ENCODE measurements around the gene RNF182.
"Not testable (repeated sequence)": the region's sequence is repeated elsewhere in the genome, so short reads cannot be mapped to it uniquely, and the experiment has no call there.

Gene RNF182

DNA sequence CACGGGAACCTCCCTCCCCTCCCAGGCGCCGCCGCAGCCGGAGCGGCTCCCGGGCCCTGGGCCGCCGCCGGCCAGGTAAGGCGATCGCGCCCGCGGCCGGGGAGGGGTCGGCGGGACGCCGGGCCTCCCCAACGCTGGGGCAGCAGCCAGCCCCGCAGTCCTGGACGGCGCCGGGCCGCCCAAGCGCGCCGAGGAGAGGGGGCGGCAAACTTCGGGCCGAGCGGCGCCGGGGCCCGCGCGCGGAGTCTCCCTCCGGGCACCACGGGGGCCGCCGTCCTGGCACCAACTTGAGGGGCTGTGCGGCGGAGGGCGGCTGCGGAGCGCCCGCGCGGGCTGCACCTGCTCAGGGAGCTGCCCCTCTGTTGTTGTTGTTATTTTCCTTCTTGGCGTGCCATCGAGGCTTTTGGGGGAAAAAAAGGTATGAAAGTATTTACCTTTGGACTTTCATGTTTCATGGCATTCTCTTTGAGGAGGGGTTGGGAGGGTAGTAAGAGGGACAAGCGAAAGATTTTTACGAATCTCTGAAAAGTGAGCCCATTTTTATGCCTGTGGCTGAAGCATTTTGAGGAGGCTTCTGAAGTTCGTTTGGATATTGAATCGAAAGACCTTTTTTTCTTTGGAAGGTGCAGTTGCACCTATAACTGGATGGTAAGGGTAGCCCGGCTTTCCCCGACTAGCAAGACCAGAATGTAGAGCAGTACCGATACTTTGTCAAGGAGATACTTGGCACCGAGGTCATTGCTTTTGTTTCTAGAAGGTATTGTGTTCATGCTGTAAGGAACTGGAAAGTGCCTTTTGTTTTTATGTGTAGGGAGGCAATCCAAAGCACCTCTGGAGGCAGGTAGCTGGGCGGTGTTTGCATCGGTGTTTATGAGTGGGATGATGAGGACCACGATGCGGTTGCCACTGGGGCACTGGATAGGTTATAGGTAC, at the start of gene RNF182:
Gene RNF182 (plus strand): TSS at position 4 of the 933 bp plus-strand sequence. CDS start 52,168 bp downstream, outside the sequence.
- DNase-seq (ENCODE audit: low read depth) = no peak

DNA sequence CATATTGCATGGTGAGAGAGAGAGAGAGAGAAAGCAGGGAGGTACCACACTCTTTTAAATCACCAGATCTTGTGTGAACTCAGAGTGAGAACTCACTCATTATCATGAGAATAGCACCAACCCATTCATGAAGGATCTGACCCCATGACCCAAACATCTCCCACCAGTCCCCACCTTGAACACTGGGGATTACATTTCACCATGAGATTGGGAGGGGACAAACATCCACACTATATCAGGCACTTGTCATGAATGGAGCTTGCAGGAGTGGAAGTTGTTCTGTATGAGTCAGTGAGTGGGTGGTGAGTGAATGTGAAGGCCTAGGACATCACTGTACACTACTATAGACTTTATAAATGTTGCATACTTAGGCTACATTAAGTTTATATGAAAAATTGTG, 47.7 kb upstream of the RNF182 start:
- no peak for DNase-seq (ENCODE audit: low read depth)

- not testable (repeated sequence) for DNase-seq (ENCODE audit: low read depth)
These were observed 44.6 kb upstream of the RNF182 start for GRCh38 chr6:13880061-13880663.

- no peak for DNase-seq (ENCODE audit: low read depth)
These were observed 43.1 kb upstream of the RNF182 start for GRCh38 chr6:13881621-13882165.

- DNase-seq (ENCODE audit: low read depth) = no peak
These were observed 40.8 kb upstream of the RNF182 start for GRCh38 chr6:13883966-13884365.

DNA sequence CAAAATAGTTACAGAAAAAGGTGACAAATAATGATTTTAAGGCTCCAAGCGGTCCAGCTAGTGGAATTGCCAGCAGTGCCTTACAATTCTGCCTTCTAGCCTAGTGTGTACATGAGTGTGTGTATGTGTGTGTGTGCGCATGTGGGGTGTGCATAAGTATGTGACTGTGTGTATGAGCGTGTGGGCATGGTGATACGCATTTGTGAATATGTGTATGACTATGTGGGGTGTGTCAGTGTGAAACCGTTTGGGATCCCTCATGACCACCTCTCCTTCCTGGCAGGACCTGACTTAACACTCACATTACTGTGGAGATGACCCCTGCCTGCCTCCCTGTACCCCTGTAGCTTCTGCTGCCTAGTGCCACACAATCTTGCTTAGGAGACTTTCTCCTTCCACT, 40.4 kb upstream of the RNF182 start:
- no peak for DNase-seq (ENCODE audit: low read depth)

- no peak for DNase-seq (ENCODE audit: low read depth)
These were observed 39.2 kb upstream of the RNF182 start for GRCh38 chr6:13885601-13886000.

- DNase-seq (ENCODE audit: low read depth) = no peak
These were observed 37.8 kb upstream of the RNF182 start for GRCh38 chr6:13886949-13887348.

GRCh38 chr6:13892017-13892645, 32.6 kb upstream of the RNF182 start:
- DNase-seq (ENCODE audit: low read depth) = no peak

DNA sequence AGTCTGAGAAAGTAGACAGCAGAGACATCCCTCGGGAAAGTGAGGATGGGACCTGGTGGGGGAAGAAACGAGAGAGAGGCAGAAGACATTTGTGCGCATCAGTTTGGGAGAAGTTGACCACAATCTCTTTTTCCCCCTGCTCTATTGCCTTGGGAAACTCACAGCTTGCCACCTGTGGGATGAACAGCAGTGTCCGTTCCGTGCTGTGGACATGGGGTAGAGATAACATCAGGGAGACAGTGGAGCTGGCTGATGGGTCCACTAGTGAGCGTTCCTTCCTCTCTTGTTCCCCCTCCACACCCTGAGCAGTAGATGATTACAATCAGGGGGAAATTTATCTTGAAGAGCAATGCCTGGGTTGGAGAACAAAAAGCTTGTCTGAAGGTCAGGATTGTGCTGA, 21.8 kb upstream of the RNF182 start:
- DNase-seq (ENCODE audit: low read depth) = no peak

DNA sequence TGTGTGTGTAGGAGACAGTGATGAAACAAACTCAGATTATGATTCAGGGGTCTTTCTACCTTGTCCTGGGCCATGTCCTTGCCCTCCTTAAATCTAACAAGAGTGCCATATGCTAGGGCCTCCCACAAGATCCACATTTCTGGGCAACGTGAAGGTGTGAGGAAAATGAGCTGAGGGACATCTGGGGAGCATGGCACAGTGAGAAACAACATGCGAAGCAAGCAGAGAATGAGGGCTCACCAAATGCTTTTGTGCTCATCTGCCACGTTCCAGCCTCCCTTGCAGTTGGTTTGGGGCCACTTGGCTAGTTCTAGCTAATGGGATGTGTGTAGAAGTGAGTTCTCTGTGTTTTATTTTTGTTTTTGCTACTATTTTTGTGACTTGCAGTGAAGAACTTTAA, 21.4 kb upstream of the RNF182 start:
- no peak for DNase-seq (ENCODE audit: low read depth)

- DNase-seq (ENCODE audit: low read depth) = no peak
These were observed 17.8 kb upstream of the RNF182 start for GRCh38 chr6:13907001-13907350.

DNA sequence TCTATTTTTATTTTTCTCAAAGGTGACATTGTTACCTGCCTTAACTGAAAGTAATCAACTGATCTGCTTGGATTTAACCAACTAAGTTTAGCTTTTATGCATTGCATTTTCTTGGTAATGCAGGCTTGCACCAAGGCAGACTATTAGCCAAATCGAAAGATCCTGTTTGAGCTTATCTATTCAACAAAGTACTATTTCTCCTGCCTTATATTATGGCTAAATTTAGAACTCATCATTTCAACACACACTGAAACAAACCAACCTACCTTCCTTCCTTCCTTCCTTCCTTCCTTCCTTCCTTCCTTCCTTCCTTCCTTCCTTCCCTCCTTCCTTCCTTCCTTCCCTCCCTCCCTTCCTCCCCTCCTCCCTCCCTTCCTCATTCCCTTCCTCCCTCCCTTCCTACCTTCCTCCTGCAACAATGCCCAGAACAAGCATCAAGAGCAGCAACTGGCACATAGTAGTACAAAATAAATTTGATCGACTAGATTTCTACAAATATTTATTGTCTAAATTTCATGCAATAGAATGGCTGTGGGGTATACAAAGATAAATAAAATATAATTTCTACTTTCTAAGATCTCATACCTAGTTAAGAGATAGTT, 17.0 kb upstream of the RNF182 start:
- no peak for DNase-seq (ENCODE audit: low read depth)

GRCh38 chr6:13908955-13909381, 15.8 kb upstream of the RNF182 start:
- DNase-seq (ENCODE audit: low read depth) = no peak

GRCh38 chr6:13910443-13910842, 14.3 kb upstream of the RNF182 start:
- no peak for DNase-seq (ENCODE audit: low read depth)

DNA sequence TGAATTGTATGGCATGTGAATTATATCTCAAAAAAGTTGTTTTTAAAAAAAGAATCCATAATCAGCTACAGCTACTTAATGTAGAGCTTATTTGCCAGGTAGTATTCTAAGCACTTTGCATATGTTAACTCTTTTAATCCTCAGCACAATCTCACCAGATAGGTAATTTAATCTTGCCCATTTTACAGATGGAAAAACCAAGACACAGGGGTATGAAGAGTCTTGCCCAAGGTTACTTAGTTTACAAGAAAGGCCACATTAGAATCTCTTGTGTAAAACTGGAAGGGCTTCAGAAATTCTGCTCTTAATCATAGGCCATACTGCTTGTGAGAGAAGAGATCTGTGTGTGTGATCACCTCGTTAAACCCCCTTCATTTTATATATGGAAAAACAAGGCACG, 13.4 kb upstream of the RNF182 start:
- DNase-seq (ENCODE audit: low read depth) = no peak

DNA sequence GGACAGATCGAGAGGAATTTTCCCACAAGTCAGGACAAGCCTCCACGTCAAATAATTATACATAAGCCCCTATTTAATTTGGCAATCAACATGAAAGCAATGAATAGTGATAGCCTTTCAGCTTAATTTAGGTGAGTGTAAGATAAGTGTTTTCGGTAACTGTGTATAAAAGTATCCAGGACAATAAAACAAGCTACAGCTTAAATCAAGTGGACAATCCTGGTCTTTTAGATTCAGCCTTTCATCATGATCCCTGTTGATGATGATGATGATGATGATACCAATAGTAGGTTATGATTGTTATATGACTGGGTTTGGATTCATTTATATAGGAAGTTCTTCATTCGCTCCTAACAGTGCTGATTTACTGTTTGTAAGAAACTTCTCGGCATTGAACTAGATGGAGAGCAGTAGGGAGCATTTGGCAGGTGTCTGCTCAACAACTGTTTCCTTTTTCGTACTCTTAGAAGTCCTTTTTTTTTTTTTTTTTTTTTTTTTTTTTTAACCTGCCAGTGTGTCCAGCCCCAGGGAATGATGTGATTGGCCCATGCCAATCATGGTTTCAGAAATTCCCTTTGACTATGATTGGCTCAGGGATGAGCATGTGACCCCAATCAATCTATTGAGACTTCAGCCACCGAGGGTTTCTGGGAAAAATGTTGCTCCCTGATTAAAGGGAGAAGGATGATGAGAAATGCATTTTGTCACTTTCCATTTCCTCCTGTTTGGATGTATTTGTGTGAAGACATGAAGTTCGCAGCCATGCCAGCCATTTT, 11.3 kb upstream of the RNF182 start:
- no peak for DNase-seq (ENCODE audit: low read depth)

DNA sequence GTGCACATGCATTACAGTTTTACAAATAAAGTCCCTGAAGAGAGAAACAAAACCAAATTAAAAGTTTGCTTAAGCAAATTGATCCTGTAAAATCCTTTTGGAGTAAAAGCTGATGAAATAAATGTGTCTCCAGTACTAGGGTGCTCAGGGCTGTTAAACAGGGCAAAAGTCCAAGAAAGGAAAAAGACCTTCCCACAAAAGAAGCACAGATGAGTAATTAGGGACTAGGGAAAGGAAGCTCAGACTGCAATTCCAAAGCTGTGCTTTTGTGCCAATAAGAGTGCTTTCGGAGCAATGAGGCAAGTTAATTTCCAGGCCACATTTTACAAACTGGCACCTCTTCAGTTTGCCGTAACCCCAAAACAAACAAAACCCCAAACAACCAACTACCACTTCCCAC, 10.4 kb upstream of the RNF182 start:
- DNase-seq (ENCODE audit: low read depth) = no peak

DNA sequence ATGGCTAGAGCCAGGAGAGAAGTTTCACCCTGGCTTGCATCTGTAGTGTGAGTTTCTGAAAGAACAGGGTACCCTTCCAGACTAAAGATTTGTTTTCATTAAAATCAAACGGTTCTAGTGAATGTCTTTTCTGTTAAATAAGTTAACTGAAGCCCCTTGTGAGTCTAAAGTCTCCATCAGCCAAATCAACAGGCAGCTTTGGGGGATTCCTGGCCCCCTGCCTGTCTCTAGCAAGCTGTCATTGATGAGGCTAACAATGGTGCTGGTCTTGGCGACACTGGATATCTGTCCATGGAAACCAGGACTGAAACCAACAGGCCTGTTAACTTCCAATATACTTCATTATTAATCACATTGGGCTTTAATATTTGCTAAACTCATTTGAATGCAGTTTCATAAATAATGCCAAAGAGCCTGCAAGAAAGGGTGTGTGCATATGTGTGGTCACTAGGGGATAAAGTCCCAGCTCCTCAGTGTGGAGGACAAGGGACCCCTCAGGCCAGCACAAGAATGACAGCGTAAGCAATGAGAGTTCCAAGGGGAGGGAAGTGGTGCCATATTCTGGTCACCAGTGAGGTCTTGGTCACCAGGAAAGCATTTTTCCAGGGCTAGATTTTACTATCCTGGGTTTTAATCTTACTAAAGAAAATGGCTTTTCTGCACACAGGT, 9.1 kb upstream of the RNF182 start:
- no peak for DNase-seq (ENCODE audit: low read depth)

DNA sequence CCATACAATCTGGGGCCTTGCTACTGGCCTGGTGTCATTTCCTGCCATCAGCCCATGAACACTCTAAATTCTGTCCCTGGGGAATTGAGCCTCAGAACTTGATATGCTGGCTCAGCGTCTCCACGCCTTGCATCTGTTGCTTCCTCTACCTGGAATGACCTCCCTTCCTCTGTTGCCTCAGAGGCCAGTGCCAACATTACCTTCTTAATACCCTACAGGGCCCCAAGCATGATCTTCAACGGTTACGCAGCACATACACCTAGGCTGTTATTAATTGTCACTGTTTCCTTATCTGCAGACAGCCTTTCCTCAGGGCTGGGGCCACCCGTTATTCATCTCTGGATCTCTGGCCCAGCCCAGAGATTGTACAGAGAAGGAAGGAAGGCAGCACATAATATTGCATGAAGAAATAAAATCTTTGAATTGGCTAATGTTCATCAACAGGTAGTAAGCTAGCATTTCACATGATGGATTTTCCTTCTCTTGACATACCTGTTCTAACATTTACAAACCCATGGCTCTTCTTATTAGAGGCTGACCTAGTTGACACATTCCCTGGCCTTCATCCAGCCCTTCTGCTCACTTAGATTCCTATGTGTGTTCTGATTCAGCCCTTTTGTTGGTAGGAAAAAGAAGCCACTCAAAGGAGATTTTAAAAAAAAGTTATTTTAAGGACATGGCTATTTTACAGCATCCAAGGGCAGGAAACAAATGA, 8.4 kb upstream of the RNF182 start:
- DNase-seq (ENCODE audit: low read depth) = no peak

All from stimulated activated CD8-positive, alpha-beta memory T cell treated with anti-CD3 and anti-CD28 coated beads, Interleukin-15, amount 100 ng/mL, for 1 hour (primary cell).